HG03103 (cell line): ENCODE data around the gene SRC.

Experiments
- ATAC-seq: cut with Tn5 transposase; IDR thresholded peaks from one replicate; pipeline ENCODE4 v1.9.1; 2021; ENCODE audit warnings: low read depth; ENCODE audit not compliant: unreplicated experiment

The SRC gene

DNA sequence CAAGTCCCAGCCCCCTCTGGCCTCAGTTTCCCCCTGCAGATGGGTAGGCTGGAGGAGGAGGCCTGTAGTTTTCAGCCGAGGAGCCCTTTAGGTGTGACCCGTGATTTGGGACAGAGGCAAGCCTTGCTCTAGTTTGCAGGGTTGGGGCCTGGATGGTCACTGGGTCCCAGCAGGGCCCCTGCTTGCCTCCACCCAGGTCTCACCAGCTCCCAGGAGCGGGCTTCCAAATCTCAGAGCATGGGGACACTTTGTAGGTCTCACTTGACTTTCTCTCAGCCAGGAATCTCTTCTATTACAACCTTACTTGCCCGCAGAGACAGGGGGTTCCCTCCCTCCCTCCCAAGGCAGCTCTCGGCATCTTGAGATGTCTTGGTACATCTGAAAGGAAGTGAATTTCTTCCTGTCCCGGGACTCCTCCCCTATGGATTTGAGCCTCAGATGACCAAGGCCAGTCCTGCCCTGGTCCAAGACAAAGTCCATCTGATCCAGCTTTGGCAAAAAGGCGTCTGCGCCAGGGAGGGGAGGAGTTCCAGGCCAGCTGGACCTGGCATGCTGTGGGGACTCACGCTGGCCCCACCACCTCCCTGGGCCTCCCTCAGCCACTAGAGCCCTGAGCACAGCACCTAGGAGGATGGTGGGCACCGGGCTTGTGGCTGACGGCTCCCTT is 47.4 kb downstream of the SRC start:
- ATAC-seq, result no peak

DNA sequence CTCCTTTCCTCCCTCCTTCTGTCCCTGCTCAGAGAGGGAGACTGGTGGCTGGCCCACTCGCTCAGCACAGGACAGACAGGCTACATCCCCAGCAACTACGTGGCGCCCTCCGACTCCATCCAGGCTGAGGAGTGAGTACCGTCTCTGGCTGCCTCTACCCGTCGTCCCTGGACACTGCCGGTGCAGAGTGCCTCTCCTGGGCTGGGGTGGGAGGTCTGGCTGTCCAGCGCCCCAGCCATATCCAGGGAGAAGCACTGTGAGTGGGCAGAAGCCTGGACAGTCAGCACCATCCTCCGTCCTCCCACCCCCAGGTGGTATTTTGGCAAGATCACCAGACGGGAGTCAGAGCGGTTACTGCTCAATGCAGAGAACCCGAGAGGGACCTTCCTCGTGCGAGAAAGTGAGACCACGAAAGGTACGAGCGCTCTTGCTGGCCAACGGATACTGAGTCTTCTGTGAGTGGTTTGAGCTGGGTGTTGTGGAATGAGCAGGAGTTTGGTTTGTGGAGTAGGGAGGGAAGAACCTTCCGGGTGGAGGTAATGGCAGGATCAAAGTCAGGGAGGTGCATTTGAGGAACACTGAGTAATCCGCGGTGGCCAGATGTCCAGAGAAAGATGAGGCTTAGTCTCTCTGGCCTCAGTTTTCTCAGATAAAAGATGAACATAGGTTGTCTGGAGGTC is 48.1 kb downstream of the SRC start:
- ATAC-seq, result no peak

DNA sequence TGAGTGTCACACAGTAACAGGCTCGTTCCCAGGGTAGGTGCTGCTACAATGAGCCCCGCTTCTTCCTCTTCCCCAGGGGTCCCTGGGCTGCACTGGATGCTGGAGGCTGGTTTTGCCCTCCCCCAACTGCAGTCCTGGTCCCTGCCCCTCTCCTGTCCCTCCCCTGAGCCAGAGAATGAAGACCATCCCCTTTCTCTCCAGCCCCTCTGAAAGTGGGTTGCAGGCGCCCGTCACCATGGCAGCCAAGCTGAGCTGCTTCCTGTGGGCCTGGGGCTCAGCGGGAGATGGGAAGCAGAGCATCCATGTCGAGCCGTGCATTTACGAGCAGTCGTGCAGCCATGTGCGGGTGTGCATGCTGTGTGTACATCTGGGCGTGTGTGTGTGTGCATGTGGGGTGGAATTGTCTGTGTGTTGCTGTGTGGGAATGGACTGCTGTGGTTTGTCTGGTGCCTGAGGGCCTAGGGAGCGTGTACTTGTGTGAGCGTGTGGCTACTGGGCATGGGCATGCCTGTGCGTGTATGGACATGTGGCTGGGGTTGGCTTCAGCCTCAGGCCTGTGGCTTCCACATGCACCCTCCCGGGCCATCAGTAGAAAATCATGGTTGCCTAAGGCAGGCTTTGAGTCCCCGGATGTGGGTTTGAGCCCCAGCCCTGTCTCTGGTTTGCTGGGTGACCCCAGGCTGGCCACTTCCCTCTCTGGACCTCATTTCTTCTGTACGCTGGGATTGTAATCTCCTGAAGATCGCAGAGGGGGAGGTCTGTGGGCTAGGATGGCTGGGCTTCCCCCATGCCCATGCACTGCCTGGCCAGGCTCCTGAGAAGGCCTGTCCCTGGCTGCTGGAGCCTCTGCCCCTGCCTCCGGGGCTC is 48.8 kb downstream of the SRC start:
- no peak for ATAC-seq

DNA sequence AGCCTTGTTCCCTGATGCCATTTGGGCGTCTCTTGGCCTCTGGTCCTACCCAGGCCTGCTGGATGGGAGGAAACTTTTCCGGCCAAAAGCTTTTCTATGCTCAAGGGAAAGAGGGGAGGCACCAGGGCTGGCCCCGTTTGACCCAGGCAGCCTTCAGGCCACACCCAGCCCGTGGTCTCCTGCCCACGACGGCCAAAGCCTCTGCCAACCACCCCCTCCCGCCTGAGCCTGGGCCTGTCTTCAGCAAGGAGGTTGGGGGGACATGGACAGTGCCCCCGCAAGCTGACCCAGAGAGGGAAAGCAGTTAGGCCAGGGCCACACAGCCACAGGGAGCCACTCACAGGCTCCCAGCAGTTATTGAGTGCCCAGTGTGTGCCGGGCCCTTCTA is 49.5 kb downstream of the SRC start:
- no peak for ATAC-seq

DNA sequence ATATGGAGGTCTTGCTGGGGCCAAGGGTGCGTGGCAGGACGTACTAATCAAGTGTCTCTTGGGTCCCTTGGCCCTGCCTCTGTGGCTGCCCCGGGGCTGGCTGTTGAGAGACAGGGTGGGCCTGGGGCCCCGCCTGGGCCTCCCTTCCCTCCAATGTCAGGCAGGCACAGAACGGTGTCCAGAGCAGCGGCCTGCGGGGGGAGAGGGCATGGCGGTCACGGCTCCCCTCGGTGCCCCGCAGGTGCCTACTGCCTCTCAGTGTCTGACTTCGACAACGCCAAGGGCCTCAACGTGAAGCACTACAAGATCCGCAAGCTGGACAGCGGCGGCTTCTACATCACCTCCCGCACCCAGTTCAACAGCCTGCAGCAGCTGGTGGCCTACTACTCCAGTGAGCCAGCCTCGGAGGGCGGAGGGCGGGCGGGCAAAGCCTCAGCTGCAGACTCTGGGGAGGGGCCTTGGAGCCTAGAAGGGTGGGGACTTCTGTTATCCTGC is 50.0 kb downstream of the SRC start:
- ATAC-seq, result no peak

DNA sequence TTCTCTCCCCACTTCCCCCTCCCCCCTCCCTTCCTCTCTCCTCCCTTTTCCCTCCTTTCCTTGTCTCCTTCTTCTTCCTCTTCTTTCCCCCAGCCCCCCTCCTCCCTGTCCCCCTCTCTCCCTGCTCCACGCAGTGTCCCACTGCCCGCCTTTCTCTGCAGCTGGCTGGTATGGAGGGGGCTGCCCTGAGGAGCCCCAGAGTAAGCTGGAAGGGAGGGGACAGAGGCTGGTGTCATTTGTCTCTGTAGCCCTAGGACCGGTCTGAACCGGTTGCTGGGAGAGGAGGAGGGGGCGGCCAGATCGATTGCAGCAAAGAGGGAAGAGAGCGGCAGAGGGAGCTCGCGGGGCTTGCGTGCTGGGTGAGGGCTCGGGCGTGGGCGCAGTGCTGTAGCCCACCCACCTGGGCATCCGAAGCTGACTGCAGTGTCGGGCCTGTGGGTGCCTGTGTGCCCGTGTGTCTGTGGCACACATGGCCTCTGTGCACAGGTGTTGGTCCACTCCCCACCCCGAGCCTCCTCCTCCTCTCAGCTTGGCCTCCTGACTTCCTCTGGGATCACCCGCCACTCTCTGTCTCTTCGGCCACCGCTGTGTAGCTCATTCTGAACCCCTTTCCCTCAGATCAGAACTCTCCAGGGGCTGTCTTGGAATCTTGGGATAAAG is 50.6 kb downstream of the SRC start:
- ATAC-seq, result no peak

DNA sequence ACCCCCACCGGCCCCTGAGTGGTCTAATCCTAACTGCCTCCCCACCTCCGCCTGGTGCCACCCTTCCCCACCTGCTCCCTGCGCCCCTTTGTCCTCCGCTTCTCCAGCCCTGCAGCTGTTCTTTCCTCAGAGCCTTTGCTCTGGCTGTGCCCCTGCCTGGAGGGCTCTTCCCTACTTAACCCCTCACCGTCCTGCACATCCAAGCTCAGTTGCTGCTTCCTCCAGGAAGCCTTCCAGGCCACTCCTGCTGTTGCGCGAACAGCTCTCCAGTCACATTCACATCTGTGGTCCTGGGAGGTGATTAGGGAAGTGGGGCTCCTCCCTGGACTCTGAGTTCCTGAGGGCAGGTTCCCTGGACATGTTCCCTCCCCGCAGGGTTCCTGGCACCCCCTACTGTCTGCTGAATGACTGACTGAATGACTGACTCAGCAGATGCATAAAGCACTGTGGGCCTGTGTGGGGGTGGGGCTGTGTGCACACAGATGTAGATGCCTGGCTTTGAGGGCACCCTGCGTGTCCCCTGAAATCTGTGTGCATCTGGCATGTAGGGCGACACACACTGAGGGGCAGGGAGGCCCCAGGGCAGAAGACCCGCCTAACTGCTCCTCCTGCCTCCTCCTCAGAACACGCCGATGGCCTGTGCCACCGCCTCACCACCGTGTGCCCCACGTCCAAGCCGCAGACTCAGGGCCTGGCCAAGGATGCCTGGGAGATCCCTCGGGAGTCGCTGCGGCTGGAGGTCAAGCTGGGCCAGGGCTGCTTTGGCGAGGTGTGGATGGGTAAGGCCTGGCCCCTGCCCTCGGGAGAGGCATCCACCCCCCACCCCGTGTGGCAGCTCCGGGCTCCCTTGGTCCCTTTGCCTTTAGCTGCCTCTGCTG is 51.4 kb downstream of the SRC start:
- ATAC-seq, result no peak

DNA sequence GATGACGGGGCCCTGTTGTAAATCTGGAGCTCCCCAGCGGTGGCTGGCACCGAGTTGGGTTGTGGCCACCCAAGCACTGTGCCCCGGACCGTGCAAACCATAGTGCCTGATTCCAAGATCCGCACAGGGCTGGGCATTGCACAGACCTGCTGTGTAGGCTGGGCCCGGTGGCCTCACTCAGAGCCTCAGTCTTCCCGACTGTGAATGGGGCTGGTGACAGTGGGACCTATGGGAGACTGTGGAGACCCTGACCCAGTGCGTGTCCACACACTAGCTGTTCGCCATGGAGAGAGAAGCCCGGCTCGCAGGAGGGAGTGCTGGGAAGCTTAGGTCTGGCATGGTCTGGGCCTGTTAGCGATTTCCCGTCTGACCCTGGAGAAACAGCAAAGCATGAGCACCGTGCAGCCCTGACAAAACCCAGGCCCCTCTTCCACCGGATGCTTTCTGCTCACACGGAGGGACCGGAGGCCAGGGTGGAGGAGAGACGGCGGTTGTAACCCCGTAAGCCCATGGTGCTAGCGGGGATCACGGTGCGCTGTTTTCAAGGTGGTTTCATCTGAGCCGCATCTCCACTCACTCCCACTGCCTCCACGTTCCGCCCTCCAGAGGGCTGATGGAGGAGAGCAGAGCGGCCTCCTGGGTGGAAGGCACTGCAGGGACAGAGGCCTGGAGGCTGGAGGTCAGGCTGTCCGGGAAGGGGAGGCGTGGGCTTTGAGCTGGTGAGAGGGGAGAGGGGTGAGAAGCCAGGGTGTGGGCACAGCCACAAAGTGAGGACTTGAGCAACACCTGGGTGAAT is 52.2 kb downstream of the SRC start:
- no peak for ATAC-seq

DNA sequence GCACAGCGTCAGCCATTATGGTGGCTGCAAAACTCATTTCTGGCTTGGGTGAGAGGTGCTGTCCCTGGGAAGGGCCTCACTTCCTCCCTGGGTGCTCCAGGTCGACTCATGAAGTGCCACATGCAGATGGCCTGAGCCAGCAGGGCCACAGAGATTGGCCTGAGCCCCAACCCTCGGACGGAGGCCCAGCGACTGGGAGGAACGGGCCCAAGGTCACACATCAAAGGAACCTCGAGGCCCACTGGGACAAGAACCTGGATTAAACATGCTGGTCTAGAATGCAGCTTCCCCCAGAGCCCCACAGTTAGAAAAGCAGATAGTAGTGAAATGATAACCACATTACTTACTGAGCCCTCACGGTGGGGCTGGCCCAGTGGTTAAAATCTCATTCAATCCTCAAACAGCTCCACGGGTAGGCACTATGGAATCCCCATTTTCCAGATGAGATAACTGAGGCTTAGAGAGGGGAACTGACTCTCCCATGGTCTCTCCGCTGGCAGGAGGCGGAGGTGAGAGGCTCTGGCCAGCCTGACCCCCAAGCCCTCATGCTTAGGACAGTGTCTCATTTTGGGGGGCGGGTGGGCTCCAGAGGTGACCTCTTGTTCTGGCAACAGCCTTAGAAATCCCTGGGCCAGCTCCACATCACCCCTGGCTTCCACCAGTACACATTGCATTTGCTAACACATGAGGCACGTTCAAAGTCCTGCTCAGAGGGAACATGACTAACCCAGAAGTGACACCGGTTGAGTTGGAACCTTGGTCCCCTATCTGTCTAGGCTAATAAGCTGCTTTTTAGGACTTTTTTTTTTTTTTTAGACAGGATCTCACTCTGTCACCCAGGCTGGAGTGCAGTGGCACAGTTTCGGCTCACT is 53.0 kb downstream of the SRC start:
- ATAC-seq, result no peak

DNA sequence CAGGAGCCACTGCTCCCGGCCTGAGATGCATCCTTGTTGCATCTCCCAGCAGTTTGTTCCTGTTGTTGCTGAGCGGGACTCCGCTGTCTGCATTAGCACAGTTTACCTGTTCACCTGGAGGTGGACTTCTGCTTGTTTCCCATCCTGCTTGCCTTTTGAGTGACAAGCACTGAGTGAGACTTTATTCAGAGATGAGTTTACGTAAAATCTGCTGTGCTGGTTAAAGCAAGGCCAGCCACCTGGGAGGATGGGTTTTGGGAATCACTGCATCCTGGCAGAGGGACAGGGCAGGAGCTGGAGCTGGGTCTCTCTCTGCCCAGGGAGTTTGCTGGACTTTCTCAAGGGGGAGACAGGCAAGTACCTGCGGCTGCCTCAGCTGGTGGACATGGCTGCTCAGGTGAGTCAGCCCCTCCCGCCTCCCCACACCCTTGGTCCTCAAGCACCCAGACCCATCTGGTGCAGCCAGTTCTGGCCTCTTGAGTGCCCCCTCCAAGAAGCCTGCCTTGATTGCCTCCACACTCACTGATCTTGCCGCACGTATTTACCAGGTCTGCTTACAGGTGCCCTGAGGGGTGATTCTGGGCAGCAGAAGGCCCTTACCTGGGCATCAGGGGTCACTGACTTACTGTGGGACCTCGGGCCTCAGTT is 55.5 kb downstream of the SRC start:
- ATAC-seq, result no peak

DNA sequence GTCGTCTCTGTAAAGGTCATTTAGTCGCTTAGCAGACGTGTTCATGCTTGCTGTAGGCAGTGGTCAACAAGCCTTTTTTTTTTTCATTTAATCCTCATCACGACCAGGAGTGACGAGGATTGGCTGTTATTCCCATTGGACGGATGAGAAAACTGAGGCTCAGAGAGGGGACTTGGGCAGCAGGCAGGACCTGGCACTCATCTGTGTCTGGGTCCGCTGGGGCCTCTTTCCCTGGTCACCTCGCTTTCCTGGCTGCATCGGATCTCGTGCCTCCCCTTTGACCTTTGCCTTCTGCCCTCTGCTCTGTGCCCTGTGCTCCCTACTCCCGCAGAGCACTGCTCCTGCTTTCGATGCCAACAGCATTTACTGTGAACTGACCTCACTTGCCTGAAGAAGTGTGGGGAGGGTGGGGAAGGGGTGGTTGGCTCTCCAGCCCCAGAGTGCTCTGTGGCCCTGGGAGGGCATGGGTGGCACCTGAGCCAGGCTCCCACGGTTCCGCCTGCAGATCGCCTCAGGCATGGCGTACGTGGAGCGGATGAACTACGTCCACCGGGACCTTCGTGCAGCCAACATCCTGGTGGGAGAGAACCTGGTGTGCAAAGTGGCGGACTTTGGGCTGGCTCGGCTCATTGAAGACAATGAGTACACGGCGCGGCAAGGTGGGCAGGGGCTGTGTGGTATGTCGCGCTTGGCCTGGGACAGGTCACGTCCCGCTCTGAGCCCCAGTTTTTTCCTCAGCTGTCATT is 56.2 kb downstream of the SRC start:
- ATAC-seq, result no peak

DNA sequence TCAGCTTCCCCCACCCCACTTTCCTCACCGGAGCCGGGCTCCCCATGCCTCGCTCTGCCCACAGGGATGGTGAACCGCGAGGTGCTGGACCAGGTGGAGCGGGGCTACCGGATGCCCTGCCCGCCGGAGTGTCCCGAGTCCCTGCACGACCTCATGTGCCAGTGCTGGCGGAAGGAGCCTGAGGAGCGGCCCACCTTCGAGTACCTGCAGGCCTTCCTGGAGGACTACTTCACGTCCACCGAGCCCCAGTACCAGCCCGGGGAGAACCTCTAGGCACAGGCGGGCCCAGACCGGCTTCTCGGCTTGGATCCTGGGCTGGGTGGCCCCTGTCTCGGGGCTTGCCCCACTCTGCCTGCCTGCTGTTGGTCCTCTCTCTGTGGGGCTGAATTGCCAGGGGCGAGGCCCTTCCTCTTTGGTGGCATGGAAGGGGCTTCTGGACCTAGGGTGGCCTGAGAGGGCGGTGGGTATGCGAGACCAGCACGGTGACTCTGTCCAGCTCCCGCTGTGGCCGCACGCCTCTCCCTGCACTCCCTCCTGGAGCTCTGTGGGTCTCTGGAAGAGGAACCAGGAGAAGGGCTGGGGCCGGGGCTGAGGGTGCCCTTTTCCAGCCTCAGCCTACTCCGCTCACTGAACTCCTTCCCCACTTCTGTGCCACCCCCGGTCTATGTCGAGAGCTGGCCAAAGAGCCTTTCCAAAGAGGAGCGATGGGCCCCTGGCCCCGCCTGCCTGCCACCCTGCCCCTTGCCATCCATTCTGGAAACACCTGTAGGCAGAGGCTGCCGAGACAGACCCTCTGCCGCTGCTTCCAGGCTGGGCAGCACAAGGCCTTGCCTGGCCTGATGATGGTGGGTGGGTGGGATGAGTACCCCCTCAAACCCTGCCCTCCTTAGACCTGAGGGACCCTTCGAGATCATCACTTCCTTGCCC is 57.4 kb downstream of the SRC start:
- ATAC-seq, result no peak

DNA sequence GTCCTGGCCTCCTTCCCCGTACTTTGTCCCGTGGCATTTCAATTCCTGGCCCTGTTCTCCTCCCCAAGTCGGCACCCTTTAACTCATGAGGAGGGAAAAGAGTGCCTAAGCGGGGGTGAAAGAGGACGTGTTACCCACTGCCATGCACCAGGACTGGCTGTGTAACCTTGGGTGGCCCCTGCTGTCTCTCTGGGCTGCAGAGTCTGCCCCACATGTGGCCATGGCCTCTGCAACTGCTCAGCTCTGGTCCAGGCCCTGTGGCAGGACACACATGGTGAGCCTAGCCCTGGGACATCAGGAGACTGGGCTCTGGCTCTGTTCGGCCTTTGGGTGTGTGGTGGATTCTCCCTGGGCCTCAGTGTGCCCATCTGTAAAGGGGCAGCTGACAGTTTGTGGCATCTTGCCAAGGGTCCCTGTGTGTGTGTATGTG is 58.5 kb downstream of the SRC start:
- ATAC-seq, result no peak

DNA sequence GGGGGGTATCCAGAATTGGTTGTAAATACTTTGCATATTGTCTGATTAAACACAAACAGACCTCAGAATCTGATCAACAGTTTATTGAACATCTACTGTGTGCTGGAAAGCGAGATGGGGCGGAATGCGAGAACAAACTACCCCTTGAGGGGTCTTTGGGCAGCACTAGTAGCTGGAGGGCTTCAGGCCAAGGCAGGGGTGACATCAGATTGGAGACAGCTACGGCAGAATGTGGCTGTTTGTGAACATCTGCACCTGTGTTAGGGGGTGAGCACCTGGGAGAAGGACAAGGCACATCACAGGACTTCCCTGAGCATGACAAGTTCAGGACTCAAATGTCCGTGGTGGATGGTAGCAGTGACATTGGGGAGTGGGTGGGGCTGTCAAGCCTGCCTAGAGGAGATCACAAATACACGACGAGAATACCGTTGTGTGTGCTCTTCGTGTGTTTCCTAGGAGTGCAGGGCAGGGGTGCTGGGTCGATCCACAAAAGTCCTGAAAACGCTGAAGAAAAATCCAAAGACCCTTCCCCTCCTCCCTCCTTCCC is 59.5 kb downstream of the SRC start:
- no peak for ATAC-seq
